HG03196 (cell line): Measurements from ENCODE around the gene LDAF1.
"Not testable (repeated sequence)": the region's sequence is repeated elsewhere in the genome, so short reads cannot be mapped to it uniquely, and the experiment has no call there.

Experiments
- ATAC-seq: cut with Tn5 transposase; IDR thresholded peaks from one replicate; pipeline ENCODE4 v1.9.1; 2021; ENCODE audit not compliant: unreplicated experiment

Gene LDAF1

GRCh38 chr16:21161211-21161610, 2.7 kb downstream of the LDAF1 start:
- ATAC-seq, result no peak

- ATAC-seq, result no peak
Observed at GRCh38 chr16:21162661-21163151, 4.2 kb downstream of the LDAF1 start.

- ATAC-seq, result no peak
Observed at GRCh38 chr16:21163576-21163975, 5.1 kb downstream of the LDAF1 start.

- no peak for ATAC-seq
Observed at GRCh38 chr16:21164521-21165168, 6.2 kb downstream of the LDAF1 start.

- ATAC-seq, result no peak
Observed at GRCh38 chr16:21166561-21166961, 8.1 kb downstream of the LDAF1 start.

- ATAC-seq, result no peak
Observed at GRCh38 chr16:21167360-21167759, 8.9 kb downstream of the LDAF1 start.

GRCh38 chr16:21167929-21168602, 9.6 kb downstream of the LDAF1 start:
- ATAC-seq, result no peak

GRCh38 chr16:21169249-21169981, 10.9 kb downstream of the LDAF1 start:
- no peak for ATAC-seq

- not testable (repeated sequence) for ATAC-seq
Observed at GRCh38 chr16:21170116-21170515, 11.6 kb downstream of the LDAF1 start.

GRCh38 chr16:21172650-21173049, 14.2 kb downstream of the LDAF1 start:
- ATAC-seq, result no peak

GRCh38 chr16:21175397-21175796, 16.9 kb downstream of the LDAF1 start:
- no peak for ATAC-seq

- no peak for ATAC-seq
Observed at GRCh38 chr16:21179126-21179982, 20.9 kb downstream of the LDAF1 start.

- no peak for ATAC-seq
Observed at GRCh38 chr16:21179983-21180365, 21.5 kb downstream of the LDAF1 start.

GRCh38 chr16:21183995-21184394, 25.5 kb downstream of the LDAF1 start:
- no peak for ATAC-seq

GRCh38 chr16:21184834-21185233, 26.4 kb downstream of the LDAF1 start:
- no peak for ATAC-seq

GRCh38 chr16:21185659-21186325, 27.3 kb downstream of the LDAF1 start:
- no peak for ATAC-seq

- ATAC-seq, result no peak
Observed at GRCh38 chr16:21186326-21186691, 27.8 kb downstream of the LDAF1 start.

GRCh38 chr16:21189311-21189710, 30.8 kb downstream of the LDAF1 start:
- ATAC-seq, result no peak

GRCh38 chr16:21190013-21190412, 31.5 kb downstream of the LDAF1 start:
- no peak for ATAC-seq

GRCh38 chr16:21190599-21190998, 32.1 kb downstream of the LDAF1 start:
- no peak for ATAC-seq

GRCh38 chr16:21192991-21193390, 34.5 kb downstream of the LDAF1 start:
- no peak for ATAC-seq
